GM12878 (cell line): ENCODE data around the gene RAMP1. TPM values are rescaled to one million over a fixed set of nuclear protein-coding genes. Genes with fewer than 3 reads are reported as not detected.

Experiments used
- ATAC-seq: fragments of 200-7000 bp; cut with Tn5 transposase; 3 replicates; pipeline ENCODE4 v1.9.1; 2020; ENCODE audit warnings: mild to moderate bottlenecking, moderate library complexity
- BruUV-seq: library from RNA; stranded (reverse); fragments of 400-500 nt; replicated peaks from 2 replicates; lab custom pipeline; 2021; lab: Mats Ljungman, UMichigan
- CTCF ChIA-PET: fragments of 300-600 bp; sonication (Branson Sonifier 250); formaldehyde crosslinking; extraction: SDS; loops from one replicate; lab custom pipeline; 2021; ENCODE audit warnings: inconsistent platforms; lab: Yijun Ruan, JAX
- POLR2A ChIA-PET: fragments of 350-600 bp; formaldehyde crosslinking; extraction: SDS; loops from one replicate; lab custom pipeline; 2021; ENCODE audit warnings: inconsistent platforms; lab: Charles Lee
- RAD21 ChIA-PET: fragments of 300-600 bp; sonication (Branson Sonifier 250); formaldehyde crosslinking; loops from one replicate; lab custom pipeline; 2023; ENCODE audit warnings: antibody characterized with exemption; ENCODE audit not compliant: unreplicated experiment; lab: Charles Lee
- SMC1A ChIA-PET: fragments of 300-600 bp; sonication (Branson Sonifier 250); formaldehyde crosslinking; loops from one replicate; lab custom pipeline; 2023; ENCODE audit not compliant: unreplicated experiment, uncharacterized antibody; lab: Charles Lee
- DNase-seq: peaks from one replicate; pipeline ENCODE4 v3.0.0-alpha.2; 2011; ENCODE audit warnings: low read depth, low spot score
- FAIRE-seq: peaks from 3 replicates; lab custom pipeline; 2011; peaks lifted over from hg19 to GRCh38; lab: Jason Lieb, UNC
- H2AFZ ChIP-seq: 2 replicates; pipeline ENCODE4 v1.6.0; 2011; ENCODE audit warnings: low read depth, low read length, control low read depth; ENCODE audit not compliant: control insufficient read depth
- H3K27ac ChIP-seq: 2 replicates; pipeline ENCODE4 v1.5.1; 2011; ENCODE audit warnings: control low read depth; ENCODE audit not compliant: control insufficient read depth, insufficient read depth
- H3K27me3 ChIP-seq, 2 experiments: replicated peaks in 1 of 2; 2 replicates each; pipeline versions ENCODE4 v1.6.0 to v1.6.1; 2011; ENCODE audit warnings: low read length in 1 of 2; ENCODE audit not compliant: control insufficient read depth in 2 of 2, insufficient read depth in 2 of 2
- H3K36me3 ChIP-seq, 2 experiments: 2 replicates each; pipeline ENCODE4 v1.5.1; 2011; ENCODE audit warnings: low read length in 1 of 2; ENCODE audit not compliant: control insufficient read depth in 2 of 2, insufficient read depth in 2 of 2
- H3K4me1 ChIP-seq: 2 replicates; pipeline ENCODE4 v1.6.1; 2011; ENCODE audit warnings: mild to moderate bottlenecking, low read length, moderate library complexity, mixed read lengths; ENCODE audit not compliant: control insufficient read depth, insufficient read depth
- H3K4me2 ChIP-seq: 2 replicates; pipeline ENCODE4 v1.6.0; 2011; ENCODE audit warnings: control low read depth; ENCODE audit not compliant: control insufficient read depth, insufficient read depth
- H3K4me3 ChIP-seq: fragments of 200-600 bp; sonication (generic); 2 replicates; pipeline ENCODE4 v1.5.1; 2016
- H3K79me2 ChIP-seq: 2 replicates; pipeline ENCODE4 v1.6.0; 2011; ENCODE audit warnings: low read length; ENCODE audit not compliant: control insufficient read depth, insufficient read depth
- H3K9ac ChIP-seq: 2 replicates; pipeline ENCODE4 v1.8.0; 2011; ENCODE audit warnings: low read length, control low read depth, mixed read lengths; ENCODE audit not compliant: control insufficient read depth, insufficient read depth
- H3K9me3 ChIP-seq: replicated peaks from 3 replicates; pipeline ENCODE4 v1.5.1; 2011; ENCODE audit warnings: mild to moderate bottlenecking, low read length; ENCODE audit not compliant: control insufficient read depth, insufficient read depth
- H4K20me1 ChIP-seq: 2 replicates; pipeline ENCODE4 v1.6.0; 2011; ENCODE audit not compliant: control insufficient read depth, insufficient read depth
- CHD4 ChIP-seq: fragments of 200-600 bp; sonication (generic); IDR thresholded peaks from 2 replicates; pipeline ENCODE4 v1.6.1; 2016; ENCODE audit warnings: mild to moderate bottlenecking
- MAX ChIP-seq: IDR thresholded peaks from 2 replicates; pipeline ENCODE4 v1.6.1; 2012; ENCODE audit warnings: low read depth, low read length, improper control_type of control experiment
- SUPT20H ChIP-seq: IDR thresholded peaks from 2 replicates; pipeline ENCODE4 v1.6.1; 2011; ENCODE audit warnings: low read depth, mild to moderate bottlenecking, low read length, moderate library complexity, borderline replicate concordance; ENCODE audit not compliant: control insufficient read depth
- in situ Hi-C: fragments of 300-500 bp; cut with MboI; formaldehyde crosslinking; loops from 9 replicates; pipeline ENCODE4 v1.14.3; 2018; ENCODE audit warnings: mixed read lengths
- intact Hi-C: fragments of 100-400 bp; cut with micrococcal nuclease; formaldehyde crosslinking; loops from one replicate; pipeline ENCODE4 v1.14.2; 2022; ENCODE audit not compliant: unreplicated experiment
- polyA plus RNA-seq, 11 experiments: library from polyadenylated mRNA; depleted of rRNA in 4 of 11; unstranded in 6 of 11; stranded (reverse) in 5 of 11; fragments of >200 nt; fragmentation: Nextera tagmentation in 4 of 11; fragmentation: Illumina TruSeq in 1 of 11; extraction: Ambion mirVana in 4 of 11; extraction: Trizol in 1 of 11; gene quantifications; 1 replicate in 1 of 11; 2 replicates in 10 of 11; pipeline versions ENCODE4 v1.2.1 to v1.2.3, GENCODE V29; 2011 to 2016; ENCODE audit warnings: inconsistent platforms in 2 of 11, missing spikeins in 2 of 11, low read depth in 1 of 11
- total RNA-seq, 4 experiments: library from RNA; depleted of rRNA in 3 of 4; stranded (reverse); fragments of >200 nt in 3 of 4; fragmentation: Illumina TruSeq in 1 of 4; extraction: Trizol in 1 of 4; gene quantifications; 2 replicates each; pipeline versions ENCODE4 v1.2.1 to v1.2.3, GENCODE V29; 2013 to 2021
- TF ChIP-seq, protein P1 (sequence below): fragments of 450-650 bp; IDR thresholded peaks from 2 replicates; pipeline ENCODE4 v1.6.1; 2016; ENCODE audit warnings: mild to moderate bottlenecking, moderate library complexity, borderline replicate concordance

The RAMP1 gene
- total and polyA plus RNA-seq, 10 of the 15 experiments (the other 5 are each of a cell fraction or from before 2014, with no cell fraction given), result 0.11 to 0.19 (median 0.12) TPM; not detected in 7

DNA sequence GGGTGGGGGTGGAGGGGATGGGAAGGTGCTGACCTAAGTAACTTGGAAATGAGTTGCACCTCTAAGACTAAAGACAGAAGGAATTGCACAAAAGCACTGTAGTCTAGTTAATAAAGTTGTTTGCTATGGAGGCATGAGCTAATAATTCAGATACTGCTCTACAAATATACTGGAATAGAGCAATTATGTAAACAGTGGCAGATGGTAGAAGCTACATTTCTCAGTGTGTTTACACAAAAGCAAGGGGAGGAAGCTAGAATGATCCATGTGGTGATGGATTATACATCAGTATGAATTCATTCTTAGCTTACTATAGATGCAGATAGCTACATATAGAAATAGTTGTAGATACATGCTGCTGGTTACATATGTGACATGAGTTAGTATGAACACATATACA is 79.8 kb downstream of the RAMP1 start (continued):
- TF ChIP-seq, protein P1, sequence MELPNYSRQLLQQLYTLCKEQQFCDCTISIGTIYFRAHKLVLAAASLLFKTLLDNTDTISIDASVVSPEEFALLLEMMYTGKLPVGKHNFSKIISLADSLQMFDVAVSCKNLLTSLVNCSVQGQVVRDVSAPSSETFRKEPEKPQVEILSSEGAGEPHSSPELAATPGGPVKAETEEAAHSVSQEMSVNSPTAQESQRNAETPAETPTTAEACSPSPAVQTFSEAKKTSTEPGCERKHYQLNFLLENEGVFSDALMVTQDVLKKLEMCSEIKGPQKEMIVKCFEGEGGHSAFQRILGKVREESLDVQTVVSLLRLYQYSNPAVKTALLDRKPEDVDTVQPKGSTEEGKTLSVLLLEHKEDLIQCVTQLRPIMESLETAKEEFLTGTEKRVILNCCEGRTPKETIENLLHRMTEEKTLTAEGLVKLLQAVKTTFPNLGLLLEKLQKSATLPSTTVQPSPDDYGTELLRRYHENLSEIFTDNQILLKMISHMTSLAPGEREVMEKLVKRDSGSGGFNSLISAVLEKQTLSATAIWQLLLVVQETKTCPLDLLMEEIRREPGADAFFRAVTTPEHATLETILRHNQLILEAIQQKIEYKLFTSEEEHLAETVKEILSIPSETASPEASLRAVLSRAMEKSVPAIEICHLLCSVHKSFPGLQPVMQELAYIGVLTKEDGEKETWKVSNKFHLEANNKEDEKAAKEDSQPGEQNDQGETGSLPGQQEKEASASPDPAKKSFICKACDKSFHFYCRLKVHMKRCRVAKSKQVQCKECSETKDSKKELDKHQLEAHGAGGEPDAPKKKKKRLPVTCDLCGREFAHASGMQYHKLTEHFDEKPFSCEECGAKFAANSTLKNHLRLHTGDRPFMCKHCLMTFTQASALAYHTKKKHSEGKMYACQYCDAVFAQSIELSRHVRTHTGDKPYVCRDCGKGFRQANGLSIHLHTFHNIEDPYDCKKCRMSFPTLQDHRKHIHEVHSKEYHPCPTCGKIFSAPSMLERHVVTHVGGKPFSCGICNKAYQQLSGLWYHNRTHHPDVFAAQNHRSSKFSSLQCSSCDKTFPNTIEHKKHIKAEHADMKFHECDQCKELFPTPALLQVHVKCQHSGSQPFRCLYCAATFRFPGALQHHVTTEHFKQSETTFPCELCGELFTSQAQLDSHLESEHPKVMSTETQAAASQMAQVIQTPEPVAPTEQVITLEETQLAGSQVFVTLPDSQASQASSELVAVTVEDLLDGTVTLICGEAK, result no peak
- TF ChIP-seq CHD4, result no peak
- TF ChIP-seq, all 136 proteins: peak for 0

GRCh38 chr2:237940828-237941227 is 81.4 kb downstream of the RAMP1 start:
- Histone ChIP-seq H3K4me2 (no peak overlapping the region), H3K9ac (no peak overlapping the region), H3K79me2 (no peaks in the 10 kb centered on the region), H3K4me1 (no peaks in the 10 kb centered on the region), H3K4me3 (no peak overlapping the region), H3K9me3 (peaks cover 3% of the 10 kb centered on the region; the same call in 2 of the 3 replicates), H3K36me3 (no peaks in the 10 kb centered on the region), H4K20me1 (no peaks in the 10 kb centered on the region), H2AFZ (no peak overlapping the region), H3K27me3 (no peaks in the 10 kb centered on the region; a peak in 1 of 4 replicates), H3K27ac (no peak overlapping the region)
- SMC1A ChIA-PET, result interaction anchor here (0.7 to 1.4 kb wide), 2 partner anchors 11 to 42 kb away, joined by 3 to 4 read pairs; no protein-coding TSS in a partner anchor
- intact Hi-C loops, result no loop called here
- POLR2A ChIA-PET, result no interaction called here
- RAD21 ChIA-PET, result no interaction called here
- no TSS peak for BruUV-seq
- TF ChIP-seq MAX (no peak), SUPT20H (no peak)
- CTCF ChIA-PET, result no interaction called here
- no peak for FAIRE-seq
- no peak for ATAC-seq
- in situ Hi-C loops, result no loop called here
- DNase-seq, result no peak
